Suprapubic skin (tissue), 4 donors: Measurements from ENCODE around the gene FAM83B. TPM values are rescaled to one million over a fixed set of nuclear protein-coding genes. Genes with fewer than 3 reads are reported as not detected.

Source experiments
- DNase-seq, 2 donors: peaks; one replicate each; pipeline ENCODE4 v3.0.0-alpha.2; 2019; ENCODE audit warnings: low spot score in 2 of 2
- H3K27ac ChIP-seq: fragments of 200-600 bp; sonication (generic); one replicate; pipeline ENCODE4 v1.5.1; 2019
- H3K27me3 ChIP-seq: fragments of 200-600 bp; sonication (generic); one replicate; pipeline ENCODE4 v1.5.1; 2019
- H3K36me3 ChIP-seq: fragments of 200-600 bp; sonication (generic); one replicate; pipeline ENCODE4 v1.5.1; 2019
- H3K4me1 ChIP-seq: fragments of 200-600 bp; sonication (generic); one replicate; pipeline ENCODE4 v1.5.1; 2019
- H3K4me3 ChIP-seq: fragments of 200-600 bp; sonication (generic); one replicate; pipeline ENCODE4 v1.5.1; 2019; ENCODE audit warnings: mild to moderate bottlenecking
- H3K9me3 ChIP-seq: fragments of 200-600 bp; sonication (generic); one replicate; pipeline ENCODE4 v1.5.1; 2019
- CTCF ChIP-seq, 2 donors: fragments of 200-600 bp in 1 of 2; fragments of 450-650 bp in 1 of 2; sonication (generic) in 1 of 2; IDR thresholded peaks; one replicate each; pipeline ENCODE4 v1.5.1; 2016 to 2019; ENCODE audit warnings: antibody characterized with exemption in 2 of 2, mild to moderate bottlenecking in 1 of 2, moderate library complexity in 1 of 2
- EP300 ChIP-seq: sonication (generic); formaldehyde crosslinking; IDR thresholded peaks from one replicate; pipeline ENCODE4 v1.6.1; 2017; ENCODE audit warnings: antibody characterized with exemption
- POLR2A ChIP-seq, 2 donors: fragments of 450-650 bp; IDR thresholded peaks; one replicate each; pipeline ENCODE4 v1.6.1; 2017; ENCODE audit warnings: antibody characterized with exemption in 2 of 2, mild to moderate bottlenecking in 2 of 2, moderate library complexity in 2 of 2
- POLR2AphosphoS5 ChIP-seq, 3 donors: sonication (generic); formaldehyde crosslinking; IDR thresholded peaks; one replicate each; pipeline ENCODE4 v1.6.1; 2017; ENCODE audit warnings: antibody characterized with exemption in 3 of 3
- WGBS: methylation state at CpG from one replicate; pipeline ENCODE4 v1.1.5; 2018; 5-methylcytosine and 5-hydroxymethylcytosine counted together
- total RNA-seq, 4 donors: library from RNA; depleted of rRNA; stranded (reverse); fragments of >200 nt; gene quantifications; one replicate each; pipeline ENCODE4 v1.1.0, GENCODE V29; 2016

Gene FAM83B
- total RNA-seq, 4 donors from 2014 or later: 100 to 153 (median 125) TPM

GRCh38 chr6:54907355-54907754 is 60.8 kb downstream of the FAM83B start:
- no peaks in the 10 kb centered on the region for H3K36me3 ChIP-seq
- TF ChIP-seq EP300 (no peak), POLR2AphosphoS5 (IDR thresholded peaks at IDR 0.05) (no peak), CTCF (IDR thresholded peaks at IDR 0.05) (no peak), POLR2A (IDR thresholded peaks at IDR 0.05) (no peak)
- no peak overlapping the region for H3K4me3 ChIP-seq
- no peak overlapping the region for H3K27ac ChIP-seq
- no peaks in the 10 kb centered on the region for H3K27me3 ChIP-seq
- H3K9me3 ChIP-seq: no peaks in the 10 kb centered on the region
- WGBS: 77% methylated on average over 1 of the region's 1 CpG
- no peak for DNase-seq
- no peaks in the 10 kb centered on the region for H3K4me1 ChIP-seq

GRCh38 chr6:54909184-54909583 is 62.6 kb downstream of the FAM83B start:
- WGBS: 95% methylated on average over 3 of the region's 3 CpGs
- TF ChIP-seq CTCF (IDR thresholded peaks at IDR 0.05) (no peak), POLR2AphosphoS5 (IDR thresholded peaks at IDR 0.05) (no peak), POLR2A (IDR thresholded peaks at IDR 0.05) (no peak)
- Histone ChIP-seq H3K9me3 (no peaks in the 10 kb centered on the region), H3K27me3 (no peaks in the 10 kb centered on the region), H3K27ac (no peak overlapping the region), H3K36me3 (no peaks in the 10 kb centered on the region), H3K4me1 (no peaks in the 10 kb centered on the region), H3K4me3 (no peak overlapping the region)
- no peak for DNase-seq

- H3K27me3 ChIP-seq: no peaks in the 10 kb centered on the region
- H3K9me3 ChIP-seq: no peaks in the 10 kb centered on the region
- TF ChIP-seq POLR2AphosphoS5 (IDR thresholded peaks at IDR 0.05) (no peak), EP300 (no peak), POLR2A (IDR thresholded peaks at IDR 0.05) (no peak), CTCF (IDR thresholded peaks at IDR 0.05) (no peak)
- H3K4me3 ChIP-seq: no peak overlapping the region
- H3K27ac ChIP-seq: no peak overlapping the region
- whole genome bisulfite sequencing: 63% methylated on average over 6 of the region's 6 CpGs
- no peaks in the 10 kb centered on the region for H3K36me3 ChIP-seq
- no peak for DNase-seq
- H3K4me1 ChIP-seq: no peaks in the 10 kb centered on the region
Measured at GRCh38 chr6:54910431-54910884, 63.9 kb downstream of the FAM83B start.

- DNase-seq: no peak
- 33% methylated on average over 1 of the region's 1 CpG for WGBS
Measured at GRCh38 chr6:54910921-54911320, 64.3 kb downstream of the FAM83B start.

GRCh38 chr6:54913211-54913610 is 66.6 kb downstream of the FAM83B start:
- Histone ChIP-seq H3K4me1 (no peaks in the 10 kb centered on the region), H3K9me3 (no peaks in the 10 kb centered on the region), H3K4me3 (no peak overlapping the region), H3K27me3 (no peaks in the 10 kb centered on the region), H3K27ac (no peak overlapping the region), H3K36me3 (no peaks in the 10 kb centered on the region)
- TF ChIP-seq POLR2AphosphoS5 (IDR thresholded peaks at IDR 0.05) (no peak), POLR2A (IDR thresholded peaks at IDR 0.05) (no peak), CTCF (IDR thresholded peaks at IDR 0.05) (no peak), EP300 (no peak)
- DNase-seq: no peak
- WGBS: 73% methylated on average over 2 of the region's 2 CpGs

More at GRCh38 chr6:54910921-54911320, 64.3 kb downstream of the FAM83B start:
- no peak overlapping the region for H3K4me3 ChIP-seq
- no peaks in the 10 kb centered on the region for H3K27me3 ChIP-seq
- TF ChIP-seq POLR2AphosphoS5 (IDR thresholded peaks at IDR 0.05): no peak
- no peak for TF ChIP-seq EP300
- no peak for TF ChIP-seq POLR2A (IDR thresholded peaks at IDR 0.05)
- TF ChIP-seq CTCF (IDR thresholded peaks at IDR 0.05): no peak
- no peaks in the 10 kb centered on the region for H3K4me1 ChIP-seq
- no peaks in the 10 kb centered on the region for H3K36me3 ChIP-seq
- no peak overlapping the region for H3K27ac ChIP-seq
- no peaks in the 10 kb centered on the region for H3K9me3 ChIP-seq
